GM12878 (cell line): ENCODE results near the gene VASP. TPM values are rescaled to one million over a fixed set of nuclear protein-coding genes. Genes with fewer than 3 reads are reported as not detected.

Experiments
- CEBPB ChIP-seq, 2 experiments: fragments of 150-350 bp in 1 of 2; IDR thresholded peaks; 2 replicates each; pipeline ENCODE4 v1.6.1; 2012 to 2014; ENCODE audit warnings: low read depth in 2 of 2, low read length in 2 of 2, borderline replicate concordance in 1 of 2, inconsistent platforms in 1 of 2
- CEBPZ ChIP-seq: fragments of 150-350 bp; IDR thresholded peaks from 2 replicates; pipeline ENCODE4 v1.6.1; 2016; ENCODE audit warnings: low read depth, low read length
- CHD4 ChIP-seq: fragments of 200-600 bp; sonication (generic); IDR thresholded peaks from 2 replicates; pipeline ENCODE4 v1.6.1; 2016; ENCODE audit warnings: mild to moderate bottlenecking
- EGR1 ChIP-seq, 2 experiments: IDR thresholded peaks; 1 replicate in 1 of 2; 2 replicates in 1 of 2; pipeline ENCODE4 v1.6.1; 2011 to 2012; ENCODE audit warnings: low read depth in 2 of 2, low read length in 2 of 2, borderline replicate concordance in 1 of 2, mild to moderate bottlenecking in 1 of 2, moderate library complexity in 1 of 2
- GABPA ChIP-seq: IDR thresholded peaks from 2 replicates; pipeline ENCODE4 v1.6.1; 2014; ENCODE audit warnings: antibody characterized with exemption, low read depth, mild to moderate bottlenecking, inconsistent platforms
- HSF1 ChIP-seq: fragments of 150-350 bp; IDR thresholded peaks from 2 replicates; pipeline ENCODE4 v1.6.1; 2014; ENCODE audit warnings: mild to moderate bottlenecking, low read depth, low read length
- LARP7 ChIP-seq: fragments of 450-650 bp; IDR thresholded peaks from 2 replicates; pipeline ENCODE4 v1.6.1; 2017; ENCODE audit warnings: mild to moderate bottlenecking
- MTA2 ChIP-seq: fragments of 450-650 bp; IDR thresholded peaks from 2 replicates; pipeline ENCODE4 v1.6.1; 2016; ENCODE audit warnings: low read depth, mild to moderate bottlenecking, moderate library complexity
- NR2C1 ChIP-seq: fragments of 450-650 bp; IDR thresholded peaks from 2 replicates; pipeline ENCODE4 v1.6.1; 2017; ENCODE audit warnings: antibody characterized with exemption, mild to moderate bottlenecking, moderate library complexity
- NR2F1 ChIP-seq: fragments of 450-650 bp; conservative IDR thresholded peaks from 2 replicates; pipeline ENCODE4 v1.6.1; 2017; ENCODE audit warnings: mild to moderate bottlenecking
- POLR2AphosphoS2 ChIP-seq: IDR thresholded peaks from 2 replicates; pipeline ENCODE4 v1.6.1; 2011; ENCODE audit warnings: low read depth, mild to moderate bottlenecking, low read length, improper control_type of control experiment, moderate library complexity
- RAD51 ChIP-seq: fragments of 450-650 bp; IDR thresholded peaks from 2 replicates; pipeline ENCODE4 v1.6.1; 2016; ENCODE audit warnings: moderate library complexity, mild to moderate bottlenecking, inconsistent platforms
- SIN3A ChIP-seq: IDR thresholded peaks from 2 replicates; pipeline ENCODE4 v1.6.1; 2012; ENCODE audit warnings: low read depth, low read length, improper control_type of control experiment
- SMAD5 ChIP-seq: IDR thresholded peaks from 2 replicates; pipeline ENCODE4 v1.6.1; 2016; ENCODE audit warnings: antibody characterized with exemption, low read depth
- USF2 ChIP-seq: IDR thresholded peaks from 2 replicates; pipeline ENCODE4 v1.6.1; 2011; ENCODE audit warnings: low read depth, low read length, improper control_type of control experiment, borderline replicate concordance
- YY1 ChIP-seq: IDR thresholded peaks from 2 replicates; pipeline ENCODE4 v1.6.1; 2011; ENCODE audit warnings: low read depth, mild to moderate bottlenecking, low read length
- ZNF207 ChIP-seq: fragments of 450-650 bp; IDR thresholded peaks from 2 replicates; pipeline ENCODE4 v1.6.1; 2014; ENCODE audit warnings: antibody characterized with exemption, mild to moderate bottlenecking, borderline replicate concordance
- polyA plus RNA-seq, 11 experiments: library from polyadenylated mRNA; depleted of rRNA in 4 of 11; unstranded in 6 of 11; stranded (reverse) in 5 of 11; fragments of >200 nt; fragmentation: Nextera tagmentation in 4 of 11; fragmentation: Illumina TruSeq in 1 of 11; extraction: Ambion mirVana in 4 of 11; extraction: Trizol in 1 of 11; gene quantifications; 1 replicate in 1 of 11; 2 replicates in 10 of 11; pipeline versions ENCODE4 v1.2.1 to v1.2.3, GENCODE V29; 2011 to 2016; ENCODE audit warnings: inconsistent platforms in 2 of 11, missing spikeins in 2 of 11, low read depth in 1 of 11
- total RNA-seq, 4 experiments: library from RNA; depleted of rRNA in 3 of 4; stranded (reverse); fragments of >200 nt in 3 of 4; fragmentation: Illumina TruSeq in 1 of 4; extraction: Trizol in 1 of 4; gene quantifications; 2 replicates each; pipeline versions ENCODE4 v1.2.1 to v1.2.3, GENCODE V29; 2013 to 2021
- TF ChIP-seq, protein P1 (sequence below): fragments of 450-650 bp; IDR thresholded peaks from 2 replicates; pipeline ENCODE4 v1.6.1; 2017; ENCODE audit warnings: mild to moderate bottlenecking, moderate library complexity
- TF ChIP-seq, protein P2 (sequence below), 3 experiments: IDR thresholded peaks in 2 of 3; conservative IDR thresholded peaks in 1 of 3; 2 replicates each; pipeline ENCODE4 v1.5.1; 2011; ENCODE audit warnings: low read depth in 3 of 3, low read length in 3 of 3, mild to moderate bottlenecking in 3 of 3, control low read depth in 2 of 3, moderate library complexity in 2 of 3, inconsistent platforms in 1 of 3, mixed read lengths in 1 of 3; ENCODE audit not compliant: control insufficient read depth in 2 of 3, insufficient read depth in 1 of 3; ENCODE audit errors: extremely low read depth in 1 of 3

VASP gene
- total and polyA plus RNA-seq, 10 of the 15 experiments (the other 5 are each of a cell fraction or from before 2014, with no cell fraction given), result 19.5 to 298 (median 84.8) TPM

GRCh38 chr19:45515081-45515624 is 7.9 kb downstream of the VASP start (continued):
- TF ChIP-seq, protein P1, sequence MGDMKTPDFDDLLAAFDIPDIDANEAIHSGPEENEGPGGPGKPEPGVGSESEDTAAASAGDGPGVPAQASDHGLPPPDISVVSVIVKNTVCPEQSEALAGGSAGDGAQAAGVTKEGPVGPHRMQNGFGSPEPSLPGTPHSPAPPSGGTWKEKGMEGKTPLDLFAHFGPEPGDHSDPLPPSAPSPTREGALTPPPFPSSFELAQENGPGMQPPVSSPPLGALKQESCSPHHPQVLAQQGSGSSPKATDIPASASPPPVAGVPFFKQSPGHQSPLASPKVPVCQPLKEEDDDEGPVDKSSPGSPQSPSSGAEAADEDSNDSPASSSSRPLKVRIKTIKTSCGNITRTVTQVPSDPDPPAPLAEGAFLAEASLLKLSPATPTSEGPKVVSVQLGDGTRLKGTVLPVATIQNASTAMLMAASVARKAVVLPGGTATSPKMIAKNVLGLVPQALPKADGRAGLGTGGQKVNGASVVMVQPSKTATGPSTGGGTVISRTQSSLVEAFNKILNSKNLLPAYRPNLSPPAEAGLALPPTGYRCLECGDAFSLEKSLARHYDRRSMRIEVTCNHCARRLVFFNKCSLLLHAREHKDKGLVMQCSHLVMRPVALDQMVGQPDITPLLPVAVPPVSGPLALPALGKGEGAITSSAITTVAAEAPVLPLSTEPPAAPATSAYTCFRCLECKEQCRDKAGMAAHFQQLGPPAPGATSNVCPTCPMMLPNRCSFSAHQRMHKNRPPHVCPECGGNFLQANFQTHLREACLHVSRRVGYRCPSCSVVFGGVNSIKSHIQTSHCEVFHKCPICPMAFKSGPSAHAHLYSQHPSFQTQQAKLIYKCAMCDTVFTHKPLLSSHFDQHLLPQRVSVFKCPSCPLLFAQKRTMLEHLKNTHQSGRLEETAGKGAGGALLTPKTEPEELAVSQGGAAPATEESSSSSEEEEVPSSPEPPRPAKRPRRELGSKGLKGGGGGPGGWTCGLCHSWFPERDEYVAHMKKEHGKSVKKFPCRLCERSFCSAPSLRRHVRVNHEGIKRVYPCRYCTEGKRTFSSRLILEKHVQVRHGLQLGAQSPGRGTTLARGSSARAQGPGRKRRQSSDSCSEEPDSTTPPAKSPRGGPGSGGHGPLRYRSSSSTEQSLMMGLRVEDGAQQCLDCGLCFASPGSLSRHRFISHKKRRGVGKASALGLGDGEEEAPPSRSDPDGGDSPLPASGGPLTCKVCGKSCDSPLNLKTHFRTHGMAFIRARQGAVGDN, result 0 out of 2 replicates have a peak, but pooled peaks have one; percentile 12
- TF ChIP-seq SIN3A, result 0 out of 2 replicates have a peak, but pooled peaks have one; percentile 18
- no peak for TF ChIP-seq RAD51
- no peak for TF ChIP-seq SMAD5
- TF ChIP-seq NR2C1, result no peak
- TF ChIP-seq LARP7, result no peak
- TF ChIP-seq EGR1 (IDR thresholded peaks at IDR 0.05; ENCODE audit: borderline replicate concordance in 1 of 2, low read depth in 2 of 2, low read length in 2 of 2), result peak in 1 of 2 experiments; percentile 74; a peak in 2 of 3 replicates
- TF ChIP-seq CEBPZ, result no peak
- no peak for TF ChIP-seq POLR2AphosphoS2
- TF ChIP-seq YY1, result no peak
- no peak for TF ChIP-seq CEBPB (IDR thresholded peaks at IDR 0.05; ENCODE audit: borderline replicate concordance in 1 of 2, low read depth in 2 of 2, low read length in 2 of 2)
- TF ChIP-seq GABPA, result no peak
- TF ChIP-seq ZNF207, result no peak
- TF ChIP-seq, protein P2, sequence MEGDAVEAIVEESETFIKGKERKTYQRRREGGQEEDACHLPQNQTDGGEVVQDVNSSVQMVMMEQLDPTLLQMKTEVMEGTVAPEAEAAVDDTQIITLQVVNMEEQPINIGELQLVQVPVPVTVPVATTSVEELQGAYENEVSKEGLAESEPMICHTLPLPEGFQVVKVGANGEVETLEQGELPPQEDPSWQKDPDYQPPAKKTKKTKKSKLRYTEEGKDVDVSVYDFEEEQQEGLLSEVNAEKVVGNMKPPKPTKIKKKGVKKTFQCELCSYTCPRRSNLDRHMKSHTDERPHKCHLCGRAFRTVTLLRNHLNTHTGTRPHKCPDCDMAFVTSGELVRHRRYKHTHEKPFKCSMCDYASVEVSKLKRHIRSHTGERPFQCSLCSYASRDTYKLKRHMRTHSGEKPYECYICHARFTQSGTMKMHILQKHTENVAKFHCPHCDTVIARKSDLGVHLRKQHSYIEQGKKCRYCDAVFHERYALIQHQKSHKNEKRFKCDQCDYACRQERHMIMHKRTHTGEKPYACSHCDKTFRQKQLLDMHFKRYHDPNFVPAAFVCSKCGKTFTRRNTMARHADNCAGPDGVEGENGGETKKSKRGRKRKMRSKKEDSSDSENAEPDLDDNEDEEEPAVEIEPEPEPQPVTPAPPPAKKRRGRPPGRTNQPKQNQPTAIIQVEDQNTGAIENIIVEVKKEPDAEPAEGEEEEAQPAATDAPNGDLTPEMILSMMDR (IDR thresholded peaks at IDR 0.05 in 2 of 3, conservative IDR thresholded peaks at IDR 0.05 in 1 of 3; ENCODE audit: control insufficient read depth in 2 of 3, extremely low read depth in 1 of 3, insufficient read depth in 1 of 3, low read depth in 3 of 3, low read length in 3 of 3), result no peak
- TF ChIP-seq MTA2, result peak; percentile 53
- no peak for TF ChIP-seq HSF1
- TF ChIP-seq NR2F1, result peak; percentile 78
- no peak for TF ChIP-seq CHD4
- no peak for TF ChIP-seq USF2
